Stimulated activated CD4-positive, alpha-beta T cell treated with anti-CD3 and anti-CD28 coated beads, Interleukin-2, amount 100 ng/mL, for 24 hours (primary cell): ENCODE measurements around the gene CLIP3.
"Not testable (repeated sequence)": the region's sequence is repeated elsewhere in the genome, so short reads cannot be mapped to it uniquely, and the experiment has no call there.

Source experiments
- DNase-seq, 2 donors: peaks; one replicate each; pipeline ENCODE4 v3.0.0-alpha.2; 2020

The CLIP3 gene, protein sequence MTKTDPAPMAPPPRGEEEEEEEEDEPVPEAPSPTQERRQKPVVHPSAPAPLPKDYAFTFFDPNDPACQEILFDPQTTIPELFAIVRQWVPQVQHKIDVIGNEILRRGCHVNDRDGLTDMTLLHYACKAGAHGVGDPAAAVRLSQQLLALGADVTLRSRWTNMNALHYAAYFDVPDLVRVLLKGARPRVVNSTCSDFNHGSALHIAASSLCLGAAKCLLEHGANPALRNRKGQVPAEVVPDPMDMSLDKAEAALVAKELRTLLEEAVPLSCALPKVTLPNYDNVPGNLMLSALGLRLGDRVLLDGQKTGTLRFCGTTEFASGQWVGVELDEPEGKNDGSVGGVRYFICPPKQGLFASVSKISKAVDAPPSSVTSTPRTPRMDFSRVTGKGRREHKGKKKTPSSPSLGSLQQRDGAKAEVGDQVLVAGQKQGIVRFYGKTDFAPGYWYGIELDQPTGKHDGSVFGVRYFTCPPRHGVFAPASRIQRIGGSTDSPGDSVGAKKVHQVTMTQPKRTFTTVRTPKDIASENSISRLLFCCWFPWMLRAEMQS

DNA sequence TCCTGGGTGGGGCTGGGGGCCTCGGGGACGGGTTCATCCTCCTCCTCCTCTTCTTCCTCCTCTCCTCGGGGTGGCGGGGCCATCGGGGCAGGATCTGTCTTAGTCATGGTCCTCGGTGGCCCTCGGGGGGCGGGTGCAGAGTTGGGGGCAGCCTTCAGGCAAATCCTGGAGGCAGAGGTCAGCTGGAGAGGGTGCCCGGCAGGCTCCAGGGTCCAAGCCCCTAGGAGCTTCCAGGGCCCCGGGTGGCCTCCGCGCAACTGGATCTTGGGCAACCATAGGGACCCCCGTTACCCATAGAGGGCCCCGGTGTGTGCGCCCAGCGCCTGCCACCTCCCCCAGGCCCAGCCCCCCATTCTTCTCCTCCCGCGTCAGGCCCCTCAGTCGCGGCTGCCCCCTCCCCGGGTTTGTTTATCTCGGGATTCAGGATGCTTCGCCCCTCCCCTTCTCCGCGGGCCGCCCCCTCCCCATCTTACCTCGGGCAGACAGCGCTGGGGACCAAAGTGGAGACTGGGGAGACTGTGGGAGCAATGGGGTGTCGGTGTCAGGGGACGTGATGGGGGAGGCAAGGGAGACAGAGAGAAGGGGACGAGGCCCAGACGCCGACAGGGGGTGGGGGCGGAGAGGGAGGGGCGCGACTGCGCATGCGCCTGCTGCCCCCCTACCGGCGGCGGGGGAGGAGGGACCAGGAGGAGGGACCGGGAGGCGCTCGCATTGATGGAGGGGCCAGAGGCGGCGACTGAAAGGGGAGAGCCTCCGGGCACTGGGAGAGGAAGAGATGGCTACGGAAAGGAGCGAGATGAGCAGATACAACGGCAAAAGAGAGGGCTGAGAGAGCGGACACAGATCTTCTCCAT, at the start of gene CLIP3:
CLIP3 (minus strand) TSS at position 623 of the 854 bp plus-strand sequence; CDS start at position 107, 516 bp downstream.
- peak; percentile 40 to 55 for DNase-seq

DNA sequence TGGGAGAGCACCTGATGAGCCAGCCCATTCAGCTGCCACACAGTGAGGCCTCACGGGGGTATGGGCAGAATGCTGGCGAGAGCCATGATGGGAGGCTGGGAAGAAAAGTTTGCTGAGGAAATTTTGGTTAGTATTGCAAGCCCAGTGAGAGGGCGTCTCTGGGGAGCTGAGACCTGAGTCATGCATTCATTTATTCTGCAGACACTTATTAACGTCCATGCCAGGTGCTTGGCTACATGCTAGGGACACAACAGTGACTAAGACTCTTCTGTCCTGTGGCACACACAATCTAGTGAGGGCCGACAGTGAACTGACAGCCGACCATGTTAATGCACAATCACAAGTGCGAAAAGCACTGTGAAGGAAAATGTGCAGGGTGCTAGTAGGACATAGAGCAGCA, 49.2 kb upstream of the CLIP3 start:
- no peak for DNase-seq

DNA sequence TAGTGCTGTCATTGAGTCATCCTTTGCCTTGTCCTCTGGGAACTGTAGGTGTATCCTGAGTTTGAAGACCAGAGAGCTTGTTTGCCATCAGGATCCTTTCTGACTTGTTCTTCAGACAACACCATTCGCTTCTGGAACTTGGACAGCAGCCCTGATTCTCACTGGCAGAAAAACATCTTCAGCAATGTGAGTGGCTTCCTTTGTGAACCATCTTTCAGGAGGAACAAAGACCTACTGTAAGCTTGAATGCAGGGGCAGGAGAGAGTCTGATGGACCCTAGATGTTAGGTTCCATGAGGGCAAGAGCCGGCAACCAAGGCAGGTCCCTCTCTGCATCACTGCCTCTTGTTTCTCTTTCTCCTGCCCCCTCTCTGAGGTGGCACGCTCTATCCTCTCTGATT, 48.7 kb upstream of the CLIP3 start:
- no peak for DNase-seq

DNA sequence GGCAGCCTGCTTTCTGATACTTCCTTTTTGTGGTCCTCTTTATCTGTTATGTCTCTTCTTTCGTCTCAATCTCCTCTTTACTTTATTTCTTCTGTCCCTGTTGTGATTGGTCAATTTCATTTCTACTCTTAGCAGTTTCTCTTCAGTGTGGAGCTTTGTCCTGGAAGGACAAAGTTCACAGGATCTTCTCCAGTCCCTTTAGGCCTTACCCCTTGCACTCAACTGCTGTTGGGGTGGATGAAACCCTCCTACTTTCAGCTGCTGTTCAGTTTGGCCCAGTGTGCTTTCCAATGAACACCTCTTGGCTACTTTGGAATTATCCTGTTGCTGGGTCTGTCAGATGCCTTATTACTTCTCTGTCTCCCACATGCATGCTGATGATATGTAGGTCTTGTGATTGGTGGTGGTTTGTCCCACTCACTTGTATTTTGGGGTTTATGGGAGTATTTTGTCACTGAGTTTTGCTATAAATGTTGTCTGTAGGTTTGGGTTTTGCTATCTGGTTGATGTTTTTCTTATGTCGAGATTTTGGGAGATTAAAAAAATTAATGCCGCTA, 46.8 kb upstream of the CLIP3 start:
- DNase-seq, result no peak

DNA sequence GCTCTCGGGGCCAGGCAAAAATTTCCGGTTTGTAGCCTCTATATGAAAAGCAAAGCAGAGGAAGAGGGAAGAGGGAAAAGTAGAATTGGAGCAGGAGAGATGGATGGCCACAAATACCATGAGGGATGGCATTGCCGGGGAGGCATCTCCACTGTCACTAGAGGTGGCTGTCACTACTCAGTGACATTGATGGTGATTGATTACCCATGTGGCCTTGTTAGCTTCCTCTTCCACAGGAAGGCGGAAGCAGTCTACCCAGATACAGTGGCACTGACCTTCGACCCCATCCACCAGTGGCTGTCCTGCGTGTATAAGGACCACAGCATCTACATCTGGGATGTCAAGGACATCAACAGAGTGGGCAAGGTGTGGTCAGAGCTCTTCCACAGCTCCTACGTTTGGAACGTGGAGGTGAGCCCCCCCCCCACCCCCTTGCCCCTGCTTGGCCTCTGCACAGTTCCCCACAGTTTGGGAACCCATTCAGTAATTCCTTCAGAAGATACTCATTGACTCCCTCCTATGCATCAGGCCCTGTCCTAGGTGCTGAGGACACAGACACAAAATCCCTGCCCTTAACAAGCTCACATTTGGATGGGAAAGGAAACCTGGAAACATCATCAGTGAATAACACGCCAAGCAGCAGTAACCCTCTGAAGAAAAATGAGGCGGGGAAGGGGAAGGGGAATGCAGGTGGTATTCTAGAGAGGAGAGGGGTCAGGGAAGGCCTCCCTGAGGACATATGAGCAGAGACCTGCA, 40.6 kb upstream of the CLIP3 start:
- no peak for DNase-seq

DNA sequence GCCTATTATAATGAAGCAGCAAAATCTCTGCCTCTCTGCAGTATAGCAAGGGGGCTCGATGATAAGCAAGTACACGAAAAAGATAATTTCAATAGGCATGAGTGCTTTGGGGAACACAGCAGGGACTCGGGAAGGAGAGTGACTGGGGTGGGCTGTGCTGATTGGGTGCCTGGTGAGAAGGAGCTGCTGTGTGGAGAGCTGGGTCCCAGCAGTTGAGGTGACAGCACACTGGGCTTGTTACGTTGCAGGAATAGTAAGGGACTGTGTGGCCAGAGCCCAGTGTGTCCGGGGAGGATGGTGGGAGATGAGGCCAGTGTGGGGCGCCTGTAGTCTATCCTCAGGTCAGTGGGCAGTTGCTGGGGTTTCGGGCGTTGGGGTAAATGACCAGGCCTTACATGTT, 39.4 kb upstream of the CLIP3 start:
- DNase-seq, result no peak

DNA sequence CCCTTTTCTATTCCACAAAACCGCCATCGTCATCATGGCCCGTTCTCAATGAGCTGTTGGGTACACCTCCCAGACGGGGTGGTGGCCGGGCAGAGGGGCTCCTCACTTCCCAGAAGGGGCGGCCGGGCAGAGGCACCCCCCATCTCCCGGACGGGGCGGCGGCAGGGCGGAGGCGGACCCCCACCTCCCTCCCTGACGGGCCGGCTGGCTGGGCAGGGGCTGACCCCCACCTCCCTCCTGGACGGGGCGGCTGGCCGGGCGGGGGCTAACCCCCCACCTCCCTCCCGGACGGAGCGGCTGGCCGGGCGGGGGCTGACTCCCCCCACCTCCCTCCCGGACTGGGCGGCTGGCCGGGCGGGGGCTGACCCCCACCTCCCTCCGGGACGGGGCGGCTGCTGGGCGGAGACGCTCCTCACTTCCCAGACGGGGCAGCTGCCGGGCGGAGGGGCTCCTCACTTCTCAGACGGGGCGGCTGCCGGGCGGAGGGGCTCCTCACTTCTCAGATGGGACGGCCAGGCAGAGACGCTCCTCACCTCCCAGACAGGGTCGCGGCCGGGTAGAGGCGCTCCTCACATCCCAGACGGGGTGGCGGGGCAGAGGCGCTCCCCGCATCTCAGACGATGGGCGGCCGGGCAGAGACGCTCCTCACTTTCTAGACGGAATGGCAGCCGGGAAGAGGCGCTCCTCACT, 36.3 kb upstream of the CLIP3 start:
- DNase-seq, result not testable (repeated sequence)

DNA sequence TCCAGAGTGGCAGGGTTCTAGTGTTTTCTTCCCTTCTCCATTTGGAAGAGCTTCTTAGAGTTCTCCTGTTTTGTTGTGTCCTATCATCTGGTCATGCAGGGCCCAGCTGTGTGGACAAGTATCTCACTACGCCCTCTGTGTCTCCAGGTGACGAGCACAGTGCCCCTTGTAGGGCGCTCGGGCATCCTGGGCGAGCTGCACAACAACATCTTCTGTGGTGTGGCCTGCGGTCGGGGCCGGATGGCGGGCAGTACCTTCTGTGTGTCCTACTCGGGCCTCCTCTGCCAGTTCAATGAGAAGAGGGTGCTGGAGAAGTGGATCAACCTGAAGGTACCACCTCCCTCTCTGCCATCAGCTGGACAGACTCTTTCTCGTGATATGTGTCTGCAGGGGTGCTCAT, 35.0 kb upstream of the CLIP3 start:
- DNase-seq, result no peak

DNA sequence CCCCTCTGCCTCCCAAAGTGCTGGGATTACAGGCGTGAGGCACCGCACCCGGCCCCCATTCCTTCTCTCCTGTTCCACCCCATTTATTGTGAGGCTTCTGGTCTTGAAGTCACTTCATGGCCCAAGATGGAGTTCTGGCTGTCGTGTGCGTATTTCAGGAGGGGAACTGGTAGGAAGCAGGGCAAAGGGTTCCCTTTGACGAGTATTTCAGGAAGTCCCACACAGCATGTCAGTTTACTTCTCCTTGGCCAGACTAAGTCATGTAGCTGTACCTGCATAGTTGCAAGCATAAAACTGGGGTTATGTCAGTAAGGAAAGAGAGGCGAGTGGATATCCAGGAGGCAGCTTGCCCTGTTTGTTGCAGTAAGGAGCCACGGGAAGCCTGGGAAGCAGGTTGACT, 32.2 kb upstream of the CLIP3 start:
- DNase-seq, result no peak

DNA sequence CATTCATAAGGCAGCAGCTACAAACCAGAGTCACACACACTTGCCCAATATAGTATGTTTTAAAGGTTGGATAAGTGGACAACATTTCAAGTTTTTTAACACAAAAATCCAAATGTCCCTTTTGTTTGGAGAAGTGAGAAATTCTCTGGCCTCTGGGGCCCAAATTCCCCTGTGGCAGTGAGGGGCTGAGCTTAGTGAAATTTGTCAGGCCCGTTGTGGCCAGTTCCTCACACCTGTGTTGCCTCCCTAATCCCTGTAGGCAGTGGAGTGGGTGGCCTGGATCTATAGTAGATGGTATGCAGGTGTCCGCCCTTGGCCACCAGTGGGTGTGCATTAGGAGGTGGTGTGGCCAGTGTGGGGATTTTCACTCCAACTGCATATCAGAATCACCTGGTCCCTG, 28.7 kb upstream of the CLIP3 start:
- no peak for DNase-seq

DNA sequence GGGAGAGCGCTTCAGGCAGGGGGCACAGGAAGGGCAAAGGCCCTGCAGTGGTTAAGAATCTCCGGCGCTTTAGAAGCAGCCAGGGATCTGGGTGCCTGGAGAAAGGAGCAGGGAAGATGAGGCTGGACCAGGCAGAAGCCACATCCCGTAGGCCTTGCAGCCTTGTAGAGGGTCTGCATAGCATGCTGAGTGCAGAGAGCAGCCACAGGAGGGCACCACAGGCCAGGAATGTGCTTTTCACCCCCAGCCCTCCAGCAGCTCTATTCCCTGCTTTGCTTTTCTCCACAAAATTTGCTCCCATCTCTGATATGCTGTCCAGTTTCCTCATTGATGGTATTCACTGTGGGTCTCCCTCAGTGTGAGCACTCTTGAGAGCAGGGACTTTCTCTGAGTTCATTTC, 27.8 kb upstream of the CLIP3 start:
- peak; percentile 26 to 28 for DNase-seq

DNA sequence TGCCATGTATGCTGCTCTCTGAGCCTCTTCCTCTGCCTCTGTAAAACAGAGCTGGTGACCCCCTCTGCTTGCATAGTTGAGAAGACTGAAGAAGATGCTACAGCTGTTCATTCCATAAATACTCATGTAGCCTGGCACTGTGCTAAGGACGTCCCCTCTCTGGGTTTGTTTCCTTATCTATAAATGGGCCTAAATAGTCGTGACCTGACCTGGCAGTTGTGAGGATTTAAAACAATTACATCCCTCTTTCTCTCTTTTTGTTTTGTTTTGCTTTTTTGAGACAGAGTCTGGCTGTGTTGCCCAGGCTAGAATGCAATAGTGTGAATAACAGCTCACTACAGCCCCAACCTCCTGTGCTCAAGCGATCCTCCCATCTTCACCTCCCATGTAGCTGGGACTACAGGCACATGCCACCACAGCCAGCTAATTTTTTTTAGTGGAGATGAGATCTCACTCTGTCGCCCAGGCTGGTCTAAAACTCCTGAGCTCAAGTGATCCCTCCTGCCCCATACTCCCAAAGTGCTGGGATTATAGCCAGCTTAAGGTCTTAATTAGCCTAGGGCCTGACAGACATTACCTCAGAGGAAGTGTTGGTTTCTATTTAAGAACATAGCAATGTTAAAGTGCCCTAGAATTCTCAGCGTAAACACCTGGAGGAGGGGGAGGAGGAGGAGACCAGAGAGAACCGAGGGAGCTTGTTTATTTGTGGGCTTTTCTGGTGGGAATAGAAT, 26.7 kb upstream of the CLIP3 start:
- no peak for DNase-seq

DNA sequence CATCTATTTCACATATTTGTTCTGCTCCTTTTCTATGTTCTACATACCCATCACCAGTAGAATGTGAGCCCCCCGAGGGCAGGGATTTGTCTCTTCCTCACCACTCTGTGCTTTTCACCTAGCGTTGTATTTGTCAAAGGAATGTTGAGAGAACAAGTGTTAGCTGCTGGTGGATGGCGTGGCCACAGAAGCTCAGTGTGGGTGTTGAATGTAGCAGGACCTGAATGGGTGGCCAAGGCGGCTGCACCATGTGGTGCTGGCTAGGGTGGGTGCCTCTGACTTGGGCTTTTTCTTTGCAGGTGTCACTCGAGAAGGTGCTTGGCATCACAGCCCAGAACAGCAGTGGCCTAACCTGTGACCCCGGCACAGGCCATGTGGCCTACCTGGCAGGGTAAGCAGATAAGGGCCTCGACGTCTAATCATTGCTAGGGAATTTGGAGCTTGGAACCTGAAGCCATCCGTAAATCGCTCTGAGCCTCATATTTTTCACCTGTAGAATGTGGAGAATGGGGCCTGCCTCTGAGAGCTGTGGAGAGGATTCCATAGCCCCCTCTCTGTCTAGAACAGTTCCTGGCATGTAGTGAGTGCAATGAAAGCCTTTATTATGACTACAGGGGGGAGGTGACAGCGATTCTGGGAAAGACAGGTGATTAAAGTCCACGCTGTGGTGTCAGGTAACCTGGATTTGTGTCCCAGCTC, 26.0 kb upstream of the CLIP3 start:
- no peak for DNase-seq

DNA sequence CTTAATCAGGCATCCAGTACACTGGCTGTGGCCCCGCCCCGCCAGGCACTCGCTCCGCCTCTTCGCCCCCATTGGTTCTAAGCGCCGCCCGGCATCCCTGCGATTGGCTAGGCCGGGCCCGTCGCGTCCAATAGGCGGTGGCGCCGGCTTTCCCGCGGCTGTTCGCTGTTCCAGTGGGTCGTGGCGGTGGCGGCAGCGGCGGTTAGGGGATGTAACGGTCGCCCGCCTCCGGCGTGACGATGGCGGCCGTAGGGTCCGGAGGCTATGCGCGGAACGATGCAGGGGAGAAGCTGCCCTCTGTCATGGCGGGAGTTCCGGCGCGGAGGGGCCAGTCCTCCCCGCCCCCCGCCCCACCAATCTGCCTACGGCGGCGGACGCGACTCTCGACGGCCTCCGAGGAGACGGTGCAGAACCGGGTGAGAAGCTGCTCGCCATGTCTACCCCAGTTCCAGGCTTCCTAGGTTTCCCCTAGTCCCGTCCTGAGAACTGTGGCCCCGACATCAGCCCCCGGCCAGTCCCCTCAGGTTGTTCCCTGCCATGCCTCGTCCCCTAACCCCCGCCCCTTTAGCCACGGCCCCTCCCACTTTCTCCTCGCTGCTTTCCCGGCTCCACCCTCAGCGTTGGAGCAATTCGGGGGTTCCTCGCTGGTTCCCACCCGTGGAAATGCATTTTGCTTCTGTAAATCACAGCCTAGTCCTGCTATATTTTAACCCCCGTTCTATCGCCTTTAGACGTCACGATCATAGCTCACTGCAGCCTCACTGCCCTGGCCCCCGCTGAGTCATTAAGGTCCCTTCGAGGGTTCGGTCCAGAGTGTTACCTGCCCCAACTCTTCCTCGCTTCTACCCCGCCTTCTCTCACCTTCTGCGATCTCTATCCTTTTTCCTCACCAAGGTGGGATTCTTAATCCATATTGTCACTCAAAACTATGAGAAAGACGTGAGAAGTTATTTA, 22.3 kb upstream of the CLIP3 start, which contains the start of gene WDR62:
WDR62 (plus strand) TSS at position 165 of the 954 bp plus-strand sequence; CDS start at position 240, 75 bp downstream.
- DNase-seq, result peak; percentile 96 to 97

DNA sequence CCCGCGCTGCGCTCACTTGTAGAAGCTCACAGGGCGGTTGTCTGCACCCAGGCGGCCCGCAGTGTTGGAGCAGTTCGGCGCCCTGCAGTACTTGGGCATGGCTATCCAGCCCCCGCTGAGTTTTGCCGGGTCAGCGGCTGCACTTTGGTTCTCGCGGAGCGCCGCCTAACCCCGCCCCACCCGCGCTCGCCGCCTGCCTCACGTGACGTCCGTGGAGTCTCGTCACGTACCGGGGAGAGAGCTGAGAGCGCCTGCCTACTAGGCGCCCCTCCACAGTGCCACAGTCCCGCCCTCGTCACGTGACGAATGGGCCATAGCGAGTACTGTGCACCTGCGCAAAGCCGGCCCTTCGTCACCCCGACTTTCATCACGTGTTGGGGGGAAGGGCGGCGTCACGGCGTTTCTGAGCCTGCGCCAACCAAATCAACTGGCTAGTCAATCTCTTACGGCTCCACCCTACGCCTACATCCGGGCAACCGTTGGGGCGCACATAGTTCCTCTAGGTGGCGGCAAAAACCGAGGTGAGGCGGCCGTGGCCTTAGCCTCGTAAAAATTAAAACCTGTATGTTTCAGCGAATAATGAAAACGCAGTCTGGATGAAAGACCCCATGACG, 21.6 kb upstream of the CLIP3 start, which contains the start of gene THAP8:
THAP8 (minus strand) TSS at position 167 of the 614 bp plus-strand sequence; CDS start at position 99, 68 bp downstream.
- peak; percentile 99 to 100 for DNase-seq

DNA sequence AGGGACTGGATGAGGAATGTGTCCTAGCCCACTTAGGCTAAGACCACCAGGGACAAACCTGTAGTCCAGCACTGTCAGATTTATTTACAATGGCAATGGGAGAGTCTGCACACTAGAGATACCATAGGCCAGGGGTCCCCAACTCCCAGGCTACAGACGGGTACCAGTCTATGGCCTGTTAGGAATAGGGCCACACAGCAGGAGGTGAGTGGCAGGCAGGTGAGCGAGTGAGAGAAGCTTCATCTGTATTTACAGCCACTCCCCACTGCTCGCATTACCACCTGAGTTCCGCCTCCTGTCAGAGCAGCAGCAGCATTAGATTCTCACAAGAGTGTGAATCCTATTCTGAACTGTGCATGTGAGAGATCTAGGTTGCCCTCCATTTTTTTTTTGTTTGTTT, 19.0 kb upstream of the CLIP3 start:
- no peak for DNase-seq

DNA sequence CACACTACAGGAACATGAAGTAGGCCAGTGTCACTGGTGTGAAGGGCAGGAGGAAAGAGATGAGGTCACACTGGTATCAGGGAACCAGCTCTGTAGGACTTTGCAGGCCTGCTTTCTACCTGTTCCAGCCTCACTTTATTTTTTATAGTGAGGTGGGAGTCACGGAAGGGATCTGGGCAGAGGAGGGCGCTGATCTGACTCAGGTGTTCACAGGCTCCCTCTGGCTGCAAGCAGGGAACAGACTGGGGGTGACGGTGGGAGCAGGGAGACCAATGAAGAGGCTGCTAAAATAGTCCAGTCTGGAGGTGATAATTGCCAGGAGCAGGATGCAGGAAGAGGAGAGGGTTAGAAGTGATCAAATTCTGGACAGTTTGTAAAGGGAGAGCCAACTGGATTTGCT, 18.6 kb upstream of the CLIP3 start:
- no peak for DNase-seq

DNA sequence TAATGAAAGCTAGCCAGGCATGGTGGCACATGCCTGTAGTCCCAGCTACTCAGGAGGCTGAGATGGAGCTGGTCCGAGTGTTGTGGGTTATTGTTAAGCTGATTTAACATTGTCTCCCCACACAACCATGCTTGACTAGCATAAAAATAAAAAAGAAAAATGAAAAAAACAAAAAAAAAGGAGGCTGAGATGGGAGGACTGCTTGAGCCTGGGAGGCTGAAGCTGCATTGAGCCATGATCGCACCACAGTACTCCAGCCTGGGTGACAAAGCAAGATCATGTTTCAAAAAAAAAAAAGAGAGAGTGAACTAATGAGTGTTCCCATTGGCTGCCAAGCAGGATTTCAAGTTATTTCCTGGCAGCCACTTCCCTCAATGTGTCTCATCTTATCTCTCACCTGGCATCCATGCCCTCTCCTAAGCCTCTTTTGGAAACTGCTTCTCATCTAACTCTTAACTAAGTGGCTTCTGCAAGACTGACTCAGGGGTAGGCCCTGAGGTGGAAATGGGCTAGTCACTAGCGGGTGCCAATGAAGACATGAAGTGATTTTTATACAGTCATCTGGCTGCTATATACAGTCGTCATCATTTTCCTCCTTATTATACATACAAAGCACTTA, 16.5 kb upstream of the CLIP3 start:
- DNase-seq, result no peak
